ENCODE measurements around the gene MCM5.

The MCM5 gene

DNA sequence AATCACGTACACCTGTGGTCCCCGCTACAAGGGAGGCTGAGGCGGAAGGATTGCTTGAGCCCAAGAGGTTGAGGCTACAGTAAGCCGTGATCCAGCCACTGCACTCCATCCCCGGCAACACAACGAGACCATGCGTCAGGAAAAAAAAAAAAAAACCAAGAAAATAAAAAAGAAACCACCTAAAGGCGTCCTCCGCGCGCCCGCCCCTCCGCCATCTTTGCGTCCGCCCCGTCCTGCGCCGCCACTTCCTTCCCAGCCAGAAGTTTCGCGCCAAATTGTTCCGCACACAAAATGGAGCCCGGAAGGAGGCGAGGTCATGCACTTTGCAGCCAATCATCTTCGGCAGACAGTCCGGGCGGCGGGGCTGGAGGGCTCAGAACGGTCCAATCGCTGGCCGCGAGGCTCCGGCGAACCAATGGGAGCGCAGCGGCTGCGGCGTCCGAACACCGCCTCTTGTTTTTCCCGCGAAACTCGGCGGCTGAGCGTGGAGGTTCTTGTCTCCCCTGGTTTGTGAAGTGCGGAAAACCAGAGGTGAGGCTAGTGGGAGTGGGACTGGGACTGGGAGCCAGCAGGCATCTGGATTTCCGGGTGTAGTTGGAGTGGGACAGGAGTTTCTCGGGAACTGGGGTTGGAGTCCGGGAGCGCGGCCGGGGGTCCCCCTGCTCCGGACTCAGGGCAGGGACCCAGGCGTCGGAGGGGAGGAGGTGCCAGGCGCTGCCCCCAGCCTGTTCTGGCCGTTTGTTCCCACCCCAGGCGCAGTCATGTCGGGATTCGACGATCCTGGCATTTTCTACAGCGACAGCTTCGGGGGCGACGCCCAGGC, at the start of gene MCM5:
TSS of gene MCM5 (plus strand) at position 463 of the 823 bp plus-strand sequence. CDS start at position 762, 299 bp downstream.
- peak; percentile 87 for DNase-seq (ENCODE audit: extremely low read depth, low read depth)
- TF ChIP-seq, protein P1, sequence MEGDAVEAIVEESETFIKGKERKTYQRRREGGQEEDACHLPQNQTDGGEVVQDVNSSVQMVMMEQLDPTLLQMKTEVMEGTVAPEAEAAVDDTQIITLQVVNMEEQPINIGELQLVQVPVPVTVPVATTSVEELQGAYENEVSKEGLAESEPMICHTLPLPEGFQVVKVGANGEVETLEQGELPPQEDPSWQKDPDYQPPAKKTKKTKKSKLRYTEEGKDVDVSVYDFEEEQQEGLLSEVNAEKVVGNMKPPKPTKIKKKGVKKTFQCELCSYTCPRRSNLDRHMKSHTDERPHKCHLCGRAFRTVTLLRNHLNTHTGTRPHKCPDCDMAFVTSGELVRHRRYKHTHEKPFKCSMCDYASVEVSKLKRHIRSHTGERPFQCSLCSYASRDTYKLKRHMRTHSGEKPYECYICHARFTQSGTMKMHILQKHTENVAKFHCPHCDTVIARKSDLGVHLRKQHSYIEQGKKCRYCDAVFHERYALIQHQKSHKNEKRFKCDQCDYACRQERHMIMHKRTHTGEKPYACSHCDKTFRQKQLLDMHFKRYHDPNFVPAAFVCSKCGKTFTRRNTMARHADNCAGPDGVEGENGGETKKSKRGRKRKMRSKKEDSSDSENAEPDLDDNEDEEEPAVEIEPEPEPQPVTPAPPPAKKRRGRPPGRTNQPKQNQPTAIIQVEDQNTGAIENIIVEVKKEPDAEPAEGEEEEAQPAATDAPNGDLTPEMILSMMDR (IDR thresholded peaks at IDR 0.05; ENCODE audit: low read depth, low read length), result no peak

DNA sequence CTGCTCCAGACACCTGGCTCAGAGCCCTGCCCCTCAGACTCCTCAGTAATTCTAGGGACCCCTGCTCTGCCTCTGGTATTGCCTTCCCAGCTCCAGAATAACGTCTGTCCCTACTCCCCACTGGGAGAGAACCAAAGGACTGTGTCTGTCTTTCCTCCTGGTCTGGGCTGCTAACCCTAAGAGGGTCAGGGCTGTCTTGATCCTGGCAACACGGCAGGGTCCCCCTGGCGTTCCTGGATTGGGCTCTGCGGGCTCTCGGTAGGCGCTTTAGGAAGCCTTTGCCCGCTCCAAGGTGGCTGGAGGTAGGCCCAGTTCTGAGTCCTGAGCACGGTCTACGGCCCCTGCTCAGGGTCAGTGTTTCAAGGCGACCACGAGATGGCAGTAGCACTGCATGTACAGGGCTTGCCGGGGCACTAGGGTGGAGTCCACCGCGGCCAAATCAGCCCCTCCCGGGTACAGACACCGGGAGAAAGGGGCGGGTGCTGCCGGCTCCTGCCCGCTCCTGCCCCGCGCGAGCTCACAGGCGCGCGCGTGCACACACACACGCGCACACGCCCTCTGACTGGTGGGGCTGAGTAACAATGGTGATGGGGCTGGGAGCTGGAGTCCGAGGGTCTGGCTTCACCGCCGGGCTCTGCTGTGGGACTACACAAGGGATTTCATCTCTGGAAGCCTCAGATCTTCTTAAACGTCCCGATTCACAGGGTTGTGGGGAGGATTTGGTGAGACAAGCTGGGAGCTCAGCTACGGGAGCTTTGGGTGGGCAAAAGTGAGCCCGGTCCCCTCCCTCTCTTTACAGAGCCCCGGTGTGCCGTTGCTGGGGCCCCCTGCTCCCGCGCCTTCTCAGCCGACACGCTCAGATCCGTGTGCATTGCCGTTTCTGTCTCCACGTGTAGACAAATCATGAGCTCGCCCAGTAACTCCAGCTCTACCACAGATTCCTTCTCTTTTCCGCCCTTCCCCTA, 49.1 kb upstream of the MCM5 start:
- TF ChIP-seq, protein P1 (IDR thresholded peaks at IDR 0.05; ENCODE audit: low read depth, low read length), result peak; percentile 78
- peak; percentile 88 for DNase-seq (ENCODE audit: extremely low read depth, low read depth)

DNA sequence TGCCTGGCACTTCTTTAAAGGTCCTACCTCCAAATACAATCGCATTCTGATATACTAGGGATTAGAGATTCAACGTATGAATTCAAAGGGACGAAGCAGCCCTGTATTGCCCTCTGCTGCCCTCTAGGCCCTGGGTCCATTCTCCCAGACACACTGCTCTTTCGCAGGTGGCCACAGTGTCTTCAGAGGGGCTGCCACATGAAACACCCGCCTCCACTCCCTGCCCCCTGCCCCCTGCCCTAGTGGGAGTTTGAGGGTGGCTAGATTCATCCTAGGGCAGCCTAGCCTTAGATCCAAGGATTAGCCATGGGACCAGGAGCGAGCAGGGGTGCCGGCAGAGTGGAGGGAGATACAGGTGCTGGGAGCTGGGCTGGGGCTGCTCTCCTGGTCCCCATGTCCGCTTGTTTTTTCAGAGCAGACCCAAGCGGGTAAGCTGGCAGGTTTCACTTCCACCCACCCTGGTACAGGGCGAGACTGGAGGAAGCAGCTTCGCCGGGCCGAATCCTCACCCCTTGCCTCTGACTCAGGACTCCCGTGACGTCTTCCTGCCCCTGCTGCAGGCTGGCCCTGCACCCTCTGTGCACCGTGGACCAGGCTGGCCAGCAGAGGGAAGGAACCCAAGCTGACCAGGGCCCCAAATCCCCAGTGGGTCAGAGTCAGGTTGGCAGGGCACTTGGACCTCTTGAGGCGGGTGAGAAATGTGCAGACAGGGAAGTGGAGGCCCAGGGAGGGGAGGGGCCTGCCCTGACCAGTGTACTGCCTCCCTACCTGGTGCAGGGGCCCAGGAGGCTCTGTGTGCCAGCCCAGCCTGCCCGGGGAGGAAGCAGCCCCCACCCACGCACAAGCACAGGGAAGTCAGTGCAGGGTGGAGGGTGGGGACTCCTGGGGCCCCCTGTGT, 47.5 kb upstream of the MCM5 start:
- DNase-seq (ENCODE audit: extremely low read depth, low read depth), result no peak
- TF ChIP-seq, protein P1 (IDR thresholded peaks at IDR 0.05; ENCODE audit: low read depth, low read length), result peak; percentile 13; the same call in 1 of the 2 replicates

DNA sequence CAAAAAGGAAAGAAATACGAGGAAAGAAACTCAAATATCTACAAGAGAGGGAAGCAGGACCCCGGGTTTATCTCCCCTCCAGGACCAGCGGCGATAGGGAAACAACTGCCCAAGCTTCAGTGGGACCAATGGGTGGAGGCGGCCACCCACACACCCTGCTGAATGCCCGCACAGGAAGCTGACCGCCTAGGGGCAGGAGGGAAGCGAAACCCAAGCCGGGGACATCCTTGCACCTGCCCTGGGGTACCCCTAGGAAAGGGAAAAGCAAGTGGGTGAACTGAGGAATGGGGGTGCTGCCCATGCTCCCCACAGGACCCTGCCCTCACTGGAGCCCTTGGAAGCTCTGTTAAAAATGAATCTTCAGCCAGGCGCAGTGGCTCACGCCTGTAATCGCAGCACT, 46.6 kb upstream of the MCM5 start:
- DNase-seq (ENCODE audit: extremely low read depth, low read depth), result no peak
- TF ChIP-seq, protein P1 (IDR thresholded peaks at IDR 0.05; ENCODE audit: low read depth, low read length), result no peak

DNA sequence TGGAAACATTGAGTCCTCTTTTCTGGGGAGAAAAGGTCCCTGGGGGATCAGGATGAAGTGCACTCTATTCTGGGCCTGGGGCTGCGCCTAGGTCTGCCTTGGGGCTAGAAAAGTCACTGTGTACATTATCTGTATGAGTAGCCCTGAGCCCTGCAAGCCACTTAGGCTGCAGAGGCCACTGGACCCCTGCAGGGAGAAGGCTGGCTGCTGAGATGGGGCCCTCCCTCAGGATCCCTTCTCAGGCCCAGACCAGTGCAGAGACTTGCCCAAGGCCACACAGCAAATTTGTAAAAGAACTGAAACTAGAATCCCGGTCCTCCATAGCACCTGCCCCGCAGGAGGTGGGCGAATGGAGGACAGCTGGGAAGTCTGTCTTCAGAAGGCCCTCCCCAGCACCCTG, 45.9 kb upstream of the MCM5 start:
- no peak for DNase-seq (ENCODE audit: extremely low read depth, low read depth)
- TF ChIP-seq, protein P1 (IDR thresholded peaks at IDR 0.05; ENCODE audit: low read depth, low read length), result no peak

DNA sequence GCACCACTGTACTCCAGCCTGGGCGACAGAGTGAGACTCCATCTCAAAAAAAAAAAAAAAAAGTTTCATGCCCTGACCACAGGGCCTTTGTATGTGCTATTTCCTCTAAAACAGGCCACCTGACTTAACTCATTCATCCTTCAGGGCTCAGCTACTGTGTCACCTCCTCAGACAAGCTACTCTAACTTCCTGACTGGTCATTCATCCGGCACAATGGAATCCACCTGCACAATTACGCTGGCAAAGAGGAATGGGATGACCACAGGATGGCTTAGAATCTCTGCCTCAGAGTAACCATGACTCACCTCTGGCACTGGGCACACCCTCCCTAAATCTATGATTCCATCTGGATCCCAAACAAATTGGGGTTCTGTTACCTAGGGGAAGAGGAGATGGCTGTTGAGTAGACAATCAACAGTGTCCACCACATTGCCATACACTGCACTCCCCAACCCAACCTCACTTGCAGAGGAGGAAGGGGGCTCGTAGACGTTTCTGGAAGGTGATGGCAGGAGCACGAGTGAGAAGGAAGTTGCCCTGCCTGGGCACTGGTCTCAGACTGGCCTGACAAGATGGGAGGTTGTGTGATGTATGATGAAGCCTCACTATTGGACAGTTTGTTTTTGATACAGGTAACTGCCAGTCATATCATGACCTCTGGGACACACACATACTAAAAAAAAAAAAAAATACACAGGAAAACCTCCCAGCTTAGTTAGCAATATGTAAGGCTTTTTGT, 41.9 kb upstream of the MCM5 start:
- DNase-seq (ENCODE audit: extremely low read depth, low read depth), result no peak
- TF ChIP-seq, protein P1 (IDR thresholded peaks at IDR 0.05; ENCODE audit: low read depth, low read length), result no peak

All from AG09319 (cell line).